Measurements from ENCODE around the gene USF3. TPM values are rescaled to one million over a fixed set of nuclear protein-coding genes. Genes with fewer than 3 reads are reported as not detected.

Gene USF3
- total and polyA plus RNA-seq, 2 donors (not counting 1 experiment from before 2014, with no cell fraction given), result 9.8 to 38.9 TPM

DNA sequence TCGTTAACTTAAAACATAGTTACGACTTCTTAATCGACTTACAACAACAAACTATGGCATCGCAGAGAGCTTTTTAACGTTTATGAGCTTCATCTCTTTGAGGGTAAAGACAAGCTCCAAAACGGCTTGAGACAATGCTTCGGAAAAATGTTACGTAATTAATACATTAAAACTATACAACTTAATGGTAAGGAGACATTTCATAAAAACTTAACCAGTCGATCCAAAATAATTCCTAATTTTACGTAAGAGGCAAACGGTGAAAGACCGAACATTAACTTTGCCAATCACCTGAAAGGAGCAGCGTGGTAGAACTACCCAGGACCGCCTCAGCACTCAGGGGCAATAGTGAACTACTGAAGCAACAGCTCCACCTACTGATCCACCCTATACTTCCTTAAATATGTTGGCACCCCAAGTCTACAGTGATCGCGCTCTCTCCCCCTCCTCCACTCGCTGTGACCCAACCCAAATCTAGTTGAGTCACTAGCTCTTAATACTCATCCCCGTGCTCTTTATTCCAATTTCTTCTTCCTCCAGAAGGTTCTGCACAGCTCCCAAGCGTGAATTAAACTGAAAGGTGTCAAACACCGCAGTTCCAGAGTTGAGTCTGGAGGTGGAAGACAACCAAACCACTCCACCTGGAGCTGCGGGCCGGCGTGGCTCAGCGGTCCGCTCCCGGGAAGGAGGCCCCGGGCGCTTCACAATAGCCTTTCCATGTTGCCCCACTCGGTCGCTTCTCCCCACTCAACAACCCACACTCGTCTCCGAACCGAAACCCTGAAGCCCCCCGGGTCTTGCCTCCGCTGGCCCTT lies 48.7 kb upstream of the USF3 start:
- CTCF ChIA-PET, result interaction anchor here (0.5 to 7.2 kb wide), 54 partner anchors 10 to 673 kb away, joined by 3 to 92 read pairs (median 5); partner anchors contain the start of genes GRAMD1C, SPICE1 and USF3
- Histone ChIP-seq H3K27ac (ENCODE audit: low read length in 2 of 2) (peak overlapping the region; percentile 96 to 99), H3K27me3 (replicated peaks in 1 of 4; ENCODE audit: control extremely low read depth in 1 of 4, control insufficient read depth in 3 of 4, insufficient read depth in 4 of 4, low read length in 3 of 4) (no peaks in the 10 kb centered on the region), H2AFZ (ENCODE audit: insufficient read depth, low read depth, low read length, poor library complexity, severe bottlenecking) (peak overlapping the region; percentile 93), H3K36me3 (replicated peaks in 1 of 2; ENCODE audit: control extremely low read depth in 1 of 2, control insufficient read depth in 1 of 2, extremely low read depth in 1 of 2, insufficient read depth in 2 of 2, low read length in 1 of 2) (peaks cover 2 to 5% of the 10 kb centered on the region in 2 experiments), H3K9me3 (ENCODE audit: control extremely low read depth in 1 of 3, control insufficient read depth in 2 of 3, insufficient read depth in 1 of 3, low read length in 2 of 3) (no peaks in the 10 kb centered on the region), H3K9ac (ENCODE audit: low read length) (peak overlapping the region; percentile 90), H3K4me2 (replicated peaks; ENCODE audit: low read depth, low read length, poor library complexity, severe bottlenecking) (peak overlapping the region; percentile 78), H3K4me1 (ENCODE audit: control insufficient read depth in 2 of 2, insufficient read depth in 2 of 2, low read length in 2 of 2) (peaks cover 32 to 46% of the 10 kb centered on the region in 2 donors), H4K20me1 (ENCODE audit: control insufficient read depth, insufficient read depth, low read length, poor library complexity, severe bottlenecking) (peaks cover 4% of the 10 kb centered on the region), H3K79me2 (ENCODE audit: control insufficient read depth, insufficient read depth, low read length) (peaks cover 80% of the 10 kb centered on the region), H3K4me3 (ENCODE audit: control extremely low read depth in 1 of 5, extremely low read depth in 1 of 5, insufficient read depth in 1 of 5, low read depth in 2 of 5, low read length in 4 of 5) (peak overlapping the region; percentile 75 to 94 (median 85))
- H3K4me1 Mint-ChIP-seq, result peaks cover 71% of the 10 kb centered on the region
- intact Hi-C loops (cut with micrococcal nuclease), result loop anchor here (1.0 to 10.0 kb wide), 11 partner anchors 9 to 1183 kb away; partner anchors contain the start of genes ATG3, GRAMD1C, SIDT1 and SLC35A5
- WGBS (ENCODE audit: insufficient coverage), result 0% methylated on average over 23 of the region's 35 CpGs
- H3K27ac Mint-ChIP-seq, result peak overlapping the region; percentile 100
- TF ChIP-seq, protein P1, sequence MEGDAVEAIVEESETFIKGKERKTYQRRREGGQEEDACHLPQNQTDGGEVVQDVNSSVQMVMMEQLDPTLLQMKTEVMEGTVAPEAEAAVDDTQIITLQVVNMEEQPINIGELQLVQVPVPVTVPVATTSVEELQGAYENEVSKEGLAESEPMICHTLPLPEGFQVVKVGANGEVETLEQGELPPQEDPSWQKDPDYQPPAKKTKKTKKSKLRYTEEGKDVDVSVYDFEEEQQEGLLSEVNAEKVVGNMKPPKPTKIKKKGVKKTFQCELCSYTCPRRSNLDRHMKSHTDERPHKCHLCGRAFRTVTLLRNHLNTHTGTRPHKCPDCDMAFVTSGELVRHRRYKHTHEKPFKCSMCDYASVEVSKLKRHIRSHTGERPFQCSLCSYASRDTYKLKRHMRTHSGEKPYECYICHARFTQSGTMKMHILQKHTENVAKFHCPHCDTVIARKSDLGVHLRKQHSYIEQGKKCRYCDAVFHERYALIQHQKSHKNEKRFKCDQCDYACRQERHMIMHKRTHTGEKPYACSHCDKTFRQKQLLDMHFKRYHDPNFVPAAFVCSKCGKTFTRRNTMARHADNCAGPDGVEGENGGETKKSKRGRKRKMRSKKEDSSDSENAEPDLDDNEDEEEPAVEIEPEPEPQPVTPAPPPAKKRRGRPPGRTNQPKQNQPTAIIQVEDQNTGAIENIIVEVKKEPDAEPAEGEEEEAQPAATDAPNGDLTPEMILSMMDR (IDR thresholded peaks at IDR 0.05), result peak; percentile 76
- no peak for TF ChIP-seq EZH2 (IDR thresholded peaks at IDR 0.05; ENCODE audit: borderline replicate concordance, insufficient read depth, low read depth, low read length, poor library complexity, severe bottlenecking)
- DNase-seq (peak; percentile 91), ATAC-seq (ENCODE audit: low read depth) (peak; percentile 58)
- H3K4me3 Mint-ChIP-seq, result peak overlapping the region; percentile 97
- H3K9me3 Mint-ChIP-seq (ENCODE audit: insufficient read depth), result no peaks in the 10 kb centered on the region
- H3K27me3 Mint-ChIP-seq, result no peaks in the 10 kb centered on the region
- POLR2A ChIA-PET, result interaction anchor here (0.7 to 3.4 kb wide), 10 partner anchors 9 to 468 kb away, joined by 3 to 24 read pairs (median 4); partner anchors contain the start of gene USF3
